Measurements from ENCODE around the gene LRRIQ4. TPM values are rescaled to one million over a fixed set of nuclear protein-coding genes. Genes with fewer than 3 reads are reported as not detected.

The LRRIQ4 gene
- not detected in 2 replicates for total RNA-seq

DNA sequence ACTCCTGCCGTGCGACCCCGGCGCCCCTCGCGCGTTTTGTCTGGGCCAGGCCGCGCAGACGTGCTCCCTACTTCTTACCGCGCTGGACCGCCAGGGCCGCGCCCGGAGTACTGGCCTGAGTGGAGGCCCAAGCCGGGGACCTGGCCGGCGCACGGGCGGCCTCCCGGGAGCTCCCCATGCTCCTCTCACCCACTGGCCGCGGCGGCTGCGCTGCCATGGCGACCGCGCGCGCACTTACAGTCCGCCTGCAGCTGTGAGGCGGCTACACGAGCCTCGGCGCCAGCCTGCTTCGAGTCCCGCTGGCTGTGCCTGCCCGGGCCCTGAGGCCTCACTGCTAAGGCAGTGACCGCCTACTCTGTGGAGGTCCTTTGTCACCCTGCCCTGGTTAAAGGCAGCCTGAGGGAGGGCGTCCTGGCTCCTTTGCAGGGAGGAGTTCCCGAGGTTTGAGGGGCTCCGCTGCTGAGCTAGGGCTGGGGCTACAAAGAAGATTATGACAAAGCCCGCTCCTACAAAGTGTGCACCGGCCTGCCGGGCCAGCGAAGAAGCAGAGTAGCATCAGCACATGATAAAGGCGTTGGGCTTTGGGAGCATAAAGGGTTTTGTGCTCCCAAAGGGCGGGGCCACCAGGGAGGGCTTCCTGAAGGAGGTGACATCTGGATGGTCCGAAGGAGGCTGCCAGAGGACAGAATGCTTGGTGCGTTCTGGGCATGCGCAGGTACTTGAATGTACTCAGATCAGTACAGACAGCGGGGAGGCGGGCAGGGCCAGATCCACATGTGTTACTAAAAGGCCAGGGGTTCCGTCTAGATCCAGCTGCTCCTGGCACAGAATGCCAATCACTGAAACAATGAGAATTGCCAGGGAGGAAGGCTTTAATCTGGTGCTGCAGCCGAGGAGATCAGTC is at the start of gene LRRIQ4, which contains the start of gene LRRC34:
LRRIQ4 (plus strand) TSS at position 539 of the 904 bp plus-strand sequence. CDS start 9,052 bp downstream, outside the sequence.
LRRC34 (minus strand) TSS at position 573 of the 904 bp plus-strand sequence; CDS start at position 217, 356 bp downstream.

DNA sequence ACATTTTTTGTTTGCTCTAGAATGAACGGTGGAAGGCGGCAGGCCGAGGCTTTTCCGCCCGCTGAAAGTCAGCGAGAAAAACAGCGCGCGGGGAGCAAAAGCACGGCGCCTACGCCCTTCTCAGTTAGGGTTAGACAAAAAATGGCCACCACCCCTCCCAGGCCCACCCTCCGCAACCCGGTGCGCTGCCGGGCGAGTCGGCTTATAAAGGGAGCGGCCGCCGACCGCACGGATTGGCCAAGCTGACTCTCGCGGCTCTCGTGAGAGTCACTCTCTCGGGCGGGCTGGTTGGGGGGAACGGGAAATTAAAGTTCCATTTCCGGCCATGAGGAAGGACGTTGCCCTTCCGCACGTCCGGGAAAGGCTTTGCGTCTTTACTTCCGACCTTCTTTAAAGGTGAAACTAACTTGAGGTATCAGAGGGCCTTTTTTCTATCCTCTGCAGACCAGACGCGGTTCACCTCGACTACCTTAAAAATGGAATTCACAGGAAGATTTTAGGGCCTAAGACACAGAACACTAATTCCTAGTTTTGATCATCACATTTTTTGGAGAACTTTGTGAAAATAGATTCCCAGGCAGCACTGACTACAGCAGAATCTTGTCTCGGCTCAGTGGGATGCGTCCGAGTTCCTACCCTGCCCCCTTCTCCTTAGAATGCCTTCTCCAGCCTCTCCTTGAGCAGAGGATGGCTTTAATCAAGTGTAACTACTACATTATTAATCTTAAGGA is 47.6 kb upstream of the LRRIQ4 start, which contains the start of gene TERC:
TERC (minus strand) TSS at position 179 of the 731 bp plus-strand sequence.

DNA sequence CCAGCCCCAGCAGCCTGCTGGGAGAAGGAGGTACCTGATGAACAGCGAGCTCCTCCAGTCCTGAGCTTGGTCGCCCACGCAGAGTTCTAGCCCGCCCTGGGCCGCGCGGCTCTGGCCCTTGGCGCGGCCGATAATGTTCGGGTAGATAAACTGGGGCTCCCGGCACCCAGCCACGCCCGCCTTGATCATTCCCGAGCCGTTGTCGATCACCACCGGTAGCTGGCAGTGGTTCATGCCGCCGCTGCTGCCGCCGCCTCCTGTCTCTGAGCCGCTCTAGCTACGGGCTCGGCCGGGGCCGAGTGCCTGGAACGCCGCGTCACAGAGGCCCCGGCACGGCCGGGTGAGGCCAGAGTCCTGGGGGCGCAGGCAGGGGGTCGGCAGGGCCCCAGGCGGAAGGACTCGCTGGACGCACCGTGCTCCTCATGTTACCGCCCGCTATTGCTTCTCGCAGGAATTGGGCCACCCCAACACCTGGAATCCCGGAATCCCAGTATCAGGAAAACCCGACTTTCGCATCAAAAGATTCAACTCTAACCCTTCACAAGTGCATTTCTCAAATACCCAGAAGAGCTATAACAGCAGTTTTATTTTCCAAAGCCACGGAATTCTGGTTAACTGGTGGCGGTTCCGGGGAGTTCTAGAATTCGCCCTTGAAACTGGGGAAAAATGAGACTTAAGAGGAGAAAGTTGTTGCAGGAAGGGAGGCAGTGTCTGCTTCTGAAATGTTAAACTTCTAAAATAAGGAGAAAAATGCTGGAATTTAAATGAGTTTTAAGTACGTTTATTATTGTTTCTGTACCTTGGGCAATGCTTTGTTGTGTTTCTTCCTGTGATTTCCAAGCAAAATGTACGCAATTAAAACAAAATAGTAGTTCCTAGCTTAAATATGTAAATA is 43.1 kb upstream of the LRRIQ4 start, which contains the start of gene ACTRT3:
ACTRT3 (minus strand) TSS at position 275 of the 895 bp plus-strand sequence; CDS start at position 234, 41 bp downstream.

GRCh38 chr3:169772897-169773816 is 39.5 kb upstream of the LRRIQ4 start, which contains the start of gene MYNN:
TSS of gene MYNN (plus strand) at chr3:169773396. CDS start at chr3:169774296, 900 bp downstream.

DNA sequence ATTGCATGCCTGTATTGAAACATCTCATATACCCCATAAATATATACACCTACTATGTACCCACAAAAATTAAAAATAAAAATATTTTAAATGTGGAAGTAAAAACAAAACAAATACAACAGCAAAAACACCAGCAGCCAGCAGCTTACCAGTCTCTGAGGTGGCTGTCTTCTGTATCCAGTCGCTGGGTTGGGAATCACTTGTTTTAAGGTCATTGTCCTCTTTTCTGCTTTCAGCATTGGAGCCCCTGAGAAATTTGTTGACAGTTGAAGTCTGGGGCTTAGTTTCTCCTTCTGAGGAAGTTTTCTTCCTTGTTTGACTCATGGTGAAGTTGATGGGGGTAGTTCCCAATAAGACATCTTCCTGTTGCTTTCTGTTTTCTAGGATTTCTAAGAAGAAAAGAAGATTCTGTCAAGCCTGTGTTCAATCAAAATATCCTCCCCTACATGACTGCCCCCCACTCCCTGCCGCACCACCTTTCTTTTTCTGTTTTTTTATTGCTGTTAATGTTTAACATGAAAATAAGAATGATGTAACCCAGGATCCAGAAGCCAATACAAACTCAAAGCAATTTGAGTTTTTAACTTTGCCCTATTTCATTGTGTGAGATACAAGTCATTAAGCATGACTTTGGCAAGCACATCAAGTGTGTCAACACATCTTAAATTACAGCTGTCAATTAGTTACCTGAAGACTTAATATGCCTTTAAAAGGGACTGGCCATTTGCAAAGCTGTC is 57.0 kb downstream of the LRRIQ4 start, which contains the start of gene LRRC31:
LRRC31 (minus strand) TSS at position 452 of the 737 bp plus-strand sequence; CDS start at position 324, 128 bp downstream.

Other genes starting within 250 kb of the LRRIQ4 start
- gene MECOM, start 149.2 kb upstream of the LRRIQ4 start, total RNA-seq: 4.4 and 17.2 TPM in 2 replicates
- gene TERC, start 47.8 kb upstream of the LRRIQ4 start, total RNA-seq: 32.6 and 554 TPM in 2 replicates
- 1.0 and 1.5 TPM in 2 replicates for gene ACTRT3, start 43.3 kb upstream of the LRRIQ4 start, total RNA-seq
- 31.8 and 39.0 TPM in 2 replicates for gene MYNN, start 39.5 kb upstream of the LRRIQ4 start, total RNA-seq
- 0.34 and 0.43 TPM in 2 replicates for gene LRRC34, start within 50 bp of the LRRIQ4 start, total RNA-seq
- gene LRRC31, start 57.1 kb downstream of the LRRIQ4 start, total RNA-seq: not detected in 2 replicates
- not detected in 2 replicates for gene SAMD7, start 98.7 kb downstream of the LRRIQ4 start, total RNA-seq
- gene SEC62, start 153.9 kb downstream of the LRRIQ4 start, total RNA-seq: 34.5 and 76.5 TPM in 2 replicates
- 0.64 and 1.0 TPM in 2 replicates for gene GPR160, start 225.1 kb downstream of the LRRIQ4 start, total RNA-seq

All from nasal cavity respiratory epithelium epithelial cell of viscerocranial mucosa (primary cell).